K562 (cell line): ENCODE results near the gene GPR3. TPM values are rescaled to one million over a fixed set of nuclear protein-coding genes. Genes with fewer than 3 reads are reported as not detected.
A peak's percentile ranks its signal among the peaks of the same experiment; 100 is the strongest.

Experiments used
- FOXA1 ChIP-seq: fragments of 450-650 bp; IDR thresholded peaks from 2 replicates; pipeline ENCODE4 v1.6.1; 2016; ENCODE audit warnings: mild to moderate bottlenecking, borderline replicate concordance
- GTF2A2 ChIP-seq: IDR thresholded peaks from 2 replicates; pipeline ENCODE4 v1.6.1; 2016; ENCODE audit warnings: mild to moderate bottlenecking, missing genetic modification characterization, missing compliant biosample characterization
- ILF3 ChIP-seq: fragments of 450-650 bp; IDR thresholded peaks from 2 replicates; pipeline ENCODE4 v1.6.1; 2018; ENCODE audit warnings: antibody characterized with exemption, mild to moderate bottlenecking, moderate library complexity, borderline replicate concordance
- KAT8 ChIP-seq: fragments of 450-650 bp; IDR thresholded peaks from 2 replicates; pipeline ENCODE4 v1.6.1; 2016; ENCODE audit warnings: low read depth, mild to moderate bottlenecking
- POLR2A ChIP-seq: fragments of 450-650 bp; conservative IDR thresholded peaks from 2 replicates; pipeline ENCODE4 v1.6.1; 2016
- REST ChIP-seq, 2 experiments: fragments of 450-650 bp; formaldehyde crosslinking in 1 of 2; IDR thresholded peaks; 2 replicates each; pipeline versions ENCODE4 v1.4.0 to v1.6.1; 2014 to 2020; ENCODE audit warnings: mild to moderate bottlenecking in 2 of 2, borderline replicate concordance in 1 of 2, low read depth in 1 of 2
- RREB1 ChIP-seq: fragments of 250-450 bp; sonication (Bioruptor Pico); IDR thresholded peaks from 2 replicates; pipeline ENCODE4 v1.4.0; 2020
- STAT6 ChIP-seq: sonication (generic); formaldehyde crosslinking; IDR thresholded peaks from 2 replicates; pipeline ENCODE4 v1.8.1; 2023; ENCODE audit warnings: mild to moderate bottlenecking, missing genetic modification reagents
- ZBTB33 ChIP-seq: sonication (generic); formaldehyde crosslinking; IDR thresholded peaks from 2 replicates; pipeline ENCODE4 v1.8.1; 2023; ENCODE audit warnings: mild to moderate bottlenecking, missing genetic modification reagents
- polyA plus RNA-seq, 8 experiments: library from polyadenylated mRNA; depleted of rRNA in 4 of 8; stranded (reverse) in 5 of 8; unstranded in 3 of 8; fragments of >200 nt; fragmentation: Nextera tagmentation in 2 of 8; fragmentation: Illumina TruSeq in 1 of 8; extraction: Ambion mirVana in 2 of 8; extraction: Trizol in 1 of 8; gene quantifications; 2 replicates each; pipeline versions ENCODE4 v1.2.1 to v1.2.3, GENCODE V29; 2011 to 2014; ENCODE audit warnings: inconsistent platforms in 1 of 8, missing spikeins in 1 of 8
- total RNA-seq, 7 experiments: library from RNA; depleted of rRNA in 6 of 7; stranded (reverse); fragments of >200 nt in 6 of 7; fragmentation: Illumina TruSeq in 2 of 7; extraction: Trizol in 2 of 7; gene quantifications; 2 replicates each; pipeline versions ENCODE4 v1.2.1 to v1.2.3, GENCODE V29; 2011 to 2021; ENCODE audit warnings: low replicate concordance in 1 of 7

The GPR3 gene
- total and polyA plus RNA-seq, 9 of the 15 experiments (the other 6 are each of a cell fraction or from before 2014, with no cell fraction given), result 0.24 to 11.5 (median 3.7) TPM

GRCh38 chr1:27402349-27402754, 9.9 kb downstream of the GPR3 start (continued):
- TF ChIP-seq ILF3, result 0 out of 2 replicates have a peak, but pooled peaks have one; percentile 27
- no peak for TF ChIP-seq KAT8
- peak; percentile 60 for TF ChIP-seq POLR2A
- TF ChIP-seq REST (IDR thresholded peaks at IDR 0.05; ENCODE audit: borderline replicate concordance), result peak; percentile 23; the same call in 1 of the 2 replicates
- TF ChIP-seq REST (CRISPR knock-in tag; IDR thresholded peaks at IDR 0.05; ENCODE audit: low read depth), result no peak
- TF ChIP-seq FOXA1, result no peak
- TF ChIP-seq GTF2A2 (tag), result no peak
- no peak for TF ChIP-seq STAT6 (CRISPR knock-in tag)
- TF ChIP-seq ZBTB33 (CRISPR knock-in tag), result no peak
- no peak for TF ChIP-seq RREB1 (CRISPR knock-in tag)
